Loucy (cell line): ENCODE data around the gene FRA10AC1.

ENCODE experiments used
- H2AFZ ChIP-seq: fragments of 200-600 bp; sonication (generic); 2 replicates; pipeline ENCODE4 v1.6.0; 2016; ENCODE audit warnings: antibody characterized with exemption, mild to moderate bottlenecking, low read length, moderate library complexity
- H3F3A ChIP-seq: fragments of 200-600 bp; 2 replicates; pipeline ENCODE4 v1.6.0; 2016; ENCODE audit warnings: antibody characterized with exemption, low read depth, mild to moderate bottlenecking
- H3K27me3 ChIP-seq: fragments of 200-600 bp; sonication (generic); 2 replicates; pipeline ENCODE4 v1.6.1; 2014; ENCODE audit warnings: low read length, mild to moderate bottlenecking; ENCODE audit not compliant: insufficient read depth, poor library complexity, severe bottlenecking
- H3K36me3 ChIP-seq: fragments of 200-600 bp; sonication (generic); 2 replicates; pipeline ENCODE4 v1.6.1; 2016; ENCODE audit warnings: low read length; ENCODE audit not compliant: insufficient read depth
- H3K4me1 ChIP-seq: fragments of 200-600 bp; sonication (generic); 2 replicates; pipeline ENCODE4 v1.5.1; 2014; ENCODE audit warnings: low read length, mild to moderate bottlenecking; ENCODE audit not compliant: insufficient read depth, poor library complexity, severe bottlenecking
- H3K4me2 ChIP-seq: fragments of 200-600 bp; sonication (generic); 2 replicates; pipeline ENCODE4 v1.6.0; 2014; ENCODE audit warnings: antibody characterized with exemption, low read length, low read depth, mild to moderate bottlenecking; ENCODE audit not compliant: poor library complexity, severe bottlenecking
- H3K4me3 ChIP-seq: fragments of 200-600 bp; sonication (generic); 2 replicates; pipeline ENCODE4 v1.5.1; 2014; ENCODE audit warnings: low read length, mild to moderate bottlenecking, mixed read lengths; ENCODE audit not compliant: poor library complexity, severe bottlenecking
- H3K79me2 ChIP-seq: fragments of 200-600 bp; sonication (generic); 2 replicates; pipeline ENCODE4 v1.6.1; 2014; ENCODE audit warnings: low read length; ENCODE audit not compliant: insufficient read depth
- H3K9ac ChIP-seq: fragments of 200-600 bp; sonication (generic); 2 replicates; pipeline ENCODE4 v1.6.0; 2014; ENCODE audit warnings: mild to moderate bottlenecking, low read depth, low read length, moderate library complexity; ENCODE audit not compliant: poor library complexity, severe bottlenecking
- H3K9me2 ChIP-seq: fragments of 200-600 bp; sonication (generic); replicated peaks from 2 replicates; pipeline ENCODE4 v1.6.1; 2016; ENCODE audit warnings: low read depth, low read length, mixed read lengths
- H3K9me3 ChIP-seq: fragments of 200-600 bp; sonication (generic); 2 replicates; pipeline ENCODE4 v1.6.1; 2014; ENCODE audit warnings: mild to moderate bottlenecking, antibody characterized with exemption, low read length, low read depth; ENCODE audit not compliant: insufficient read depth
- H4K20me1 ChIP-seq: fragments of 200-600 bp; sonication (generic); 2 replicates; pipeline ENCODE4 v1.6.0; 2014; ENCODE audit warnings: antibody characterized with exemption, low read length, mild to moderate bottlenecking; ENCODE audit not compliant: insufficient read depth, poor library complexity, severe bottlenecking
- EZH2phosphoT487 ChIP-seq: fragments of 200-600 bp; IDR thresholded peaks from 2 replicates; pipeline ENCODE4 v1.6.1; 2018; ENCODE audit warnings: antibody characterized with exemption, mild to moderate bottlenecking, moderate library complexity, borderline replicate concordance
- TF ChIP-seq, protein P1 (sequence below): fragments of 200-600 bp; sonication (generic); conservative IDR thresholded peaks from 2 replicates; pipeline ENCODE4 v1.5.1; 2014; ENCODE audit warnings: mild to moderate bottlenecking, antibody characterized with exemption, low read length

Gene FRA10AC1

DNA sequence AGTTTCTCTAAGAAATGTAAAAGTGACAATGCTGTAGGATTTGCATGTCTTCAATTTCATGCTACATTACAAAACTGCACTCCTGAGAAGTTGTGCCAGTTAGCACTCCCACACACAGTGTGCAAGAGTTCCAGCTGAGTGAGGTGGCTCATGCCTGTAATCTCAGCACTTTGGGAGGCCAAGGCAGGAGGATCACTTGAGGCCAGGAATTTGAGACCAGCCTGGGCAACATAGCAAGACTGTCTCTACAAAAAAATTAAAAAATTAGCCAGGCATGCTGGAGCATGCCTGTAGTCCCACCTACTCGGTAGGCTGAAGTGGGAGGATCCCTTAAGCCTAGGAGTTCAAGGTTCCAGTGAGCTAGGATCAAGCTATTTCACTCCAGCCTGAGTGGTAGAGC is 44.6 kb downstream of the FRA10AC1 start:
- no peak overlapping the region for H3K9ac ChIP-seq
- H3K4me3 ChIP-seq: no peak overlapping the region
- no peaks in the 10 kb centered on the region for H4K20me1 ChIP-seq
- H3K4me2 ChIP-seq: no peak overlapping the region
- H2AFZ ChIP-seq: no peak overlapping the region
- H3K9me3 ChIP-seq: no peaks in the 10 kb centered on the region
- no peaks in the 10 kb centered on the region; the same call in 1 of the 2 replicates for H3K36me3 ChIP-seq
- H3F3A ChIP-seq: no peaks in the 10 kb centered on the region
- no peaks in the 10 kb centered on the region for H3K79me2 ChIP-seq
- no peak for TF ChIP-seq EZH2phosphoT487
- TF ChIP-seq, protein P1, sequence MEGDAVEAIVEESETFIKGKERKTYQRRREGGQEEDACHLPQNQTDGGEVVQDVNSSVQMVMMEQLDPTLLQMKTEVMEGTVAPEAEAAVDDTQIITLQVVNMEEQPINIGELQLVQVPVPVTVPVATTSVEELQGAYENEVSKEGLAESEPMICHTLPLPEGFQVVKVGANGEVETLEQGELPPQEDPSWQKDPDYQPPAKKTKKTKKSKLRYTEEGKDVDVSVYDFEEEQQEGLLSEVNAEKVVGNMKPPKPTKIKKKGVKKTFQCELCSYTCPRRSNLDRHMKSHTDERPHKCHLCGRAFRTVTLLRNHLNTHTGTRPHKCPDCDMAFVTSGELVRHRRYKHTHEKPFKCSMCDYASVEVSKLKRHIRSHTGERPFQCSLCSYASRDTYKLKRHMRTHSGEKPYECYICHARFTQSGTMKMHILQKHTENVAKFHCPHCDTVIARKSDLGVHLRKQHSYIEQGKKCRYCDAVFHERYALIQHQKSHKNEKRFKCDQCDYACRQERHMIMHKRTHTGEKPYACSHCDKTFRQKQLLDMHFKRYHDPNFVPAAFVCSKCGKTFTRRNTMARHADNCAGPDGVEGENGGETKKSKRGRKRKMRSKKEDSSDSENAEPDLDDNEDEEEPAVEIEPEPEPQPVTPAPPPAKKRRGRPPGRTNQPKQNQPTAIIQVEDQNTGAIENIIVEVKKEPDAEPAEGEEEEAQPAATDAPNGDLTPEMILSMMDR: no peak
- no peaks in the 10 kb centered on the region for H3K9me2 ChIP-seq
- H3K27me3 ChIP-seq: no peaks in the 10 kb centered on the region
- H3K4me1 ChIP-seq: no peaks in the 10 kb centered on the region

DNA sequence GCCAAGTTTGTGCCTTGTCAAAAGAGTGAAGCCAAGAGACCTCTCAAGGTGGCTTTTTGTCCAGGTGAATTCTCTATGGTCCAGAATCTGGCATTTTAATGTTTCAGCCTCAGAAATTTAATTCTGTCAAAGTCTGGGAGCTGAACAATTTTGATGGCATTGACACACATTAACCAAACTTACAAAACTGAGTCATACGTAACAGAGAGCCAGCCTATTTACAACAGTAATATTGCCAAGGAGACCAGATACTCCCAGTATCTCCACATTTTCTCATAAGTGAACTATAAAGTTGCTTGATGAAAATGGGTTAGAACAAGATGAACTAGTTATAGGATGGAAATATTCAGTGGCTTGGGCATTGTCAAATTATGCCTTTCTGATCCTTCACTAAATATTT is 46.2 kb downstream of the FRA10AC1 start:
- H3K4me3 ChIP-seq: no peak overlapping the region
- no peaks in the 10 kb centered on the region for H3K79me2 ChIP-seq
- H3K9me2 ChIP-seq: no peaks in the 10 kb centered on the region
- no peaks in the 10 kb centered on the region for H3K27me3 ChIP-seq
- H3F3A ChIP-seq: no peaks in the 10 kb centered on the region
- no peaks in the 10 kb centered on the region for H4K20me1 ChIP-seq
- H3K4me1 ChIP-seq: no peaks in the 10 kb centered on the region
- H3K4me2 ChIP-seq: no peak overlapping the region
- H2AFZ ChIP-seq: no peak overlapping the region
- H3K9me3 ChIP-seq: no peaks in the 10 kb centered on the region
- no peak overlapping the region for H3K9ac ChIP-seq
- H3K36me3 ChIP-seq: no peaks in the 10 kb centered on the region; the same call in 1 of the 2 replicates
- TF ChIP-seq EZH2phosphoT487: no peak
- TF ChIP-seq, protein P1: no peak

DNA sequence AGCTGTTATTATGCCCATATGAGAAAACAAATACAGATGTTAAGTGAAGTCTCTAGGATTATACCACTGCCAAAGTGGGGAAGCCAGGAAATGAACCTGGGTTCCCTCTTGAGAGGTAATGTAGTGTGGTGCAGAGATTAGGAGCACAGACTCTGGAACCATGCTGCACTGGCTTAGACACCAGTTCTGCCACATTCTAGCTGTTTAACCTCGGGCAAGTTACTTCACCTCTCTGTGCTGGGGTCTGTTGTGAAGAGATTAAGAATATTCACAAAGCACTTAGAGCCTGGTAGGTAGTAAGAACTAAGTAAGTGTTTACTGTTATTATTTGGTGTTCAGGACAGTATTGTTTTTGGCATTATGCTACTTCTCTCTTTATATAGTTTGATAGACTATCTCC is 48.2 kb downstream of the FRA10AC1 start:
- H3K4me2 ChIP-seq: no peak overlapping the region
- no peaks in the 10 kb centered on the region for H4K20me1 ChIP-seq
- H2AFZ ChIP-seq: no peak overlapping the region
- no peaks in the 10 kb centered on the region for H3K27me3 ChIP-seq
- H3K79me2 ChIP-seq: no peaks in the 10 kb centered on the region
- no peak for TF ChIP-seq EZH2phosphoT487
- TF ChIP-seq, protein P1: no peak
- no peaks in the 10 kb centered on the region for H3K36me3 ChIP-seq
- H3K9me3 ChIP-seq: no peaks in the 10 kb centered on the region
- H3F3A ChIP-seq: no peaks in the 10 kb centered on the region
- H3K9me2 ChIP-seq: no peaks in the 10 kb centered on the region
- no peak overlapping the region for H3K4me3 ChIP-seq
- no peaks in the 10 kb centered on the region for H3K4me1 ChIP-seq
- H3K9ac ChIP-seq: no peak overlapping the region
